Measurements from ENCODE around the gene PDZD2.

Gene PDZD2

DNA sequence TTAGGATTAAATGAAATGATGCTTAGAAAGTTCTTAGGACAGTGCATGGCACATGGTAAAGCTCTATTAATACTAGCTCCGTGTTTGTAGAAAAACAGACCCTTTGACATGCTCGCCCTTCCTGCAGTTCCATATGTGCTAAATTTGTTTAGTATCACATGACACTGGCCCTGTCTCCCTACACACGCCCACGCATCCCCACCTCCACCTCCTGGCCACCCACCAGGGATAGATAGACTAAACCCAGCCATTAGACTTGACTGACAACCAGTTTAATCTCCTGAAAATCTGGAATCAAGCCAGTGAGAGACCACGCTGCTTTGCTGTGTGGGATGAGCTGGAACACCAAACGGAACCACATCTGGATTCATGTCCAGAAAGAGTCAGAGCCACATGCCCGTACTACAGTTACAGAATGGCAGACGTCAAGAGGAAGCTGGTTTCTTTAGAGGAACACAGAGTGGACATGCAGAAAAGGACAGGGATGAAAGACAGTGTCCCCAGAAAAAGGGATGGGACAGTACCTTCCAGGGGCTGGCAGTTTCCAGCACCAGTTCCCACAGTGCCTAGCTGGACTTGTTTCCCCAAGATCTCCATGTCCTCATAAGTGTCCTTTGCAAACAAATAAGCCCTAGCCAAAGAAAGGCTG, 186.1 kb downstream of the PDZD2 start:
- DNase-seq (ENCODE audit: low read depth in 2 of 2) = no peak

DNA sequence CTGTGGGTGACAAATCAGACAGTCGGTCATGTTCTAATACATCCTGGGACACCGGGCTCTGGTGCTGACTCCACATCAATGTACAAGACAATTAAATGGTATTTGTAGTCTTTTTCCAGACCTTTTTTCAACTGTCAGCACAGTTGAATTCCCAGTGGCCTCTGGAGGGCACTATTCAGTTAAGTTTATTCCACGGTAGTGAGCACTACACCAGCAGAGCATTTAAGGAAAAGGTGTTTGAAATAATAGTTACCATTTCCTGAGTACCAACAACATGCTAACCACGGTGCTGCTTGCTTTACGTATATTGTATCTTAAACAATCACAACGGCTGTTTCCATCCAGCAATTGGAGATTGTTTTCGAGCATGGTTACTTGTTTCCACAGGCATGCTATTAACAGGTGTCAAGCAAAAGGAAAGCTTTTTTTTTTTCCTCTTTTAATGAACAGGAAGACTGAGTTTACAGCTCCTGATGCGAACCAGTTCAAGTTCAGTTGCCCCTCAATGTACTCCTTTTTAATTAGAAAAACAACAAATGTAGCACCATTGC, 186.7 kb downstream of the PDZD2 start:
- DNase-seq (ENCODE audit: low read depth in 2 of 2) = no peak

DNA sequence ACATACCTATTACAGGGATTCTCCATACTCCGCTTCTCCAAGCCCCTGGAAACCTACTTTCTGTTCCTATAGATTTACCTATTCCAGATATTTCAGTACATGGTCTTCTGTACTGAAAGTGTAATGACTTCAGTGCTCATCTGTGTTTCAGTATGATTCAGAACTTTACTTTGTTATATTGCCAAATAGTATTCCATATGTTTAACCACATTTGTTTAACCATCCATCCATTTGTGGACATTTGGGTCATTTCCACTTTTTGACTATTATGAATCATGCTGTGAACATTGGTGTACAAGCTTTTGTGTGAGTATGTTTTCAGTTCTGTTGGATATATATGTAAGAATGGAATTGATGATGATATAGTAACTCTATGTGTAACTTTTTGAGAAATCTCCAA, 188.9 kb downstream of the PDZD2 start:
- no peak for DNase-seq (ENCODE audit: low read depth in 2 of 2)

DNA sequence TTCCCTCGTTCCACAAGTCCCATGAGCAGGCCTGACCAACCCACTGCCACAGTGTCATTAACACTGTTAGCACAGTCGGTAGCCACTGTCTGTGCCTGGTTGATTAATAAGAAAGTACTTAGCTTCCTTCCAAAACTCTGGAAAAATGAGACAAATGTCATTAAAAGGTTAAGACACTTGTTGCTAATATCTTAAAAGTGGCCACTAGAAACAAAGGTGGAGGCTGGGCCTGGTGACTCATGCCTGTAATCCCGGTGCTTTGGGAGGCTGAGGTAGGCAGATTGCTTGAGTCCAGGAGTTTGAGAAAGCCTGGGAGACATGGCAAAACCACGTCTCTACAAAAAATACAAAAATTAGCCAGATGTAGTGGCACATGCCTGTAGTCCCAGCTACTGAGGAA, 194.0 kb downstream of the PDZD2 start:
- no peak for DNase-seq (ENCODE audit: low read depth in 2 of 2)

DNA sequence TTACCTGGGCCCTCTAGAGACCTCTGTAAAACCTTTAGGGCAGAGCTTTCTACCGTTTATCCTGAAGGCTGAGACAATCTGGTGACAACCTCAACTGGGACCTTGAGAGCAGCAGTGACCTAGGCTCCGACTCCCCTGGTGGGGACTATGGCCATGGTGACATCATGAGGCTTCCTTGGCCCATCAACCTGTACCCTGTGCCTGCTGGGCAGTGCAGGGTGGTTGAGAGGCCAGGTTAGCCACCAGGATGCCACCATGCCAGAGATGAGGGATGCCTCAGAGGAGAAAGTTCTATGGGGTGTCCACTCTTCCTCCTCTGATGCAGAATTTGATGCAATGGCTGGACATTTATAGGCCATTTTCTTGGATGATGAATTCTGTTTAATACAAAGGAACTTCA, 194.8 kb downstream of the PDZD2 start:
- DNase-seq (ENCODE audit: low read depth in 2 of 2) = no peak

DNA sequence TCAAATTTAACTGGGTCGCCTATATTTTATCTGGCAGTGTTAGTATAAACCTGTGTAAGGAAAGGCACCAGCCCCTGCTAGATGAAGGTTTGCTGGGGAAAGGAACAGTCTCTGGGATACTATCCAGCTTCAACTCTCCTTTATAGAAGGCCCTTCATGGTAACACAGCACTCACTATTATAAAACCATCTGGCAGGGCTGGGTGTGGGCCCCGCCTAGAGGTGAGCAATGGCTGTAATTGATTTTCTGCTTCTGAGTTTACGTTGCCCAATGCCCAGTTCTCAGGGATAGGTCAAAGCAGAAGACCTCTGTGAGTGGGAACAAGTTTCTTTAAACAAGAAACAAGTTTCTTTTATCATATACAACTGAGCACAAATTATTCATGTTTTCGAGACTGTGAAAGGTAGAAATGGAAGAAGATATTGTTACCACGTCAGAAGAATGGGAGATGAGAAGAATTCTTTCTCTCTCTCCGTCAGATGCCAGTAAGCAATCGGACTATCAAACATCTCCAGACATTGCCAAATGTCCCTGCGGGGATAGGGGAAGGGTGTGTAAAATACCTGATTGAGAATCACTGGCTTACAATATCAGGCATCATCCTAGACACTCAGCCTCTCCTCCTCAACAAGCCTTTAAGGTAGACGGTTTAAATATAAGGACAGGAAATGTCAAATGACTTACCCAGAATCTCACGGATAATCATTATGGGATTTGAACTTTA, 205.9 kb downstream of the PDZD2 start:
- DNase-seq (ENCODE audit: low read depth in 2 of 2) = no peak

DNA sequence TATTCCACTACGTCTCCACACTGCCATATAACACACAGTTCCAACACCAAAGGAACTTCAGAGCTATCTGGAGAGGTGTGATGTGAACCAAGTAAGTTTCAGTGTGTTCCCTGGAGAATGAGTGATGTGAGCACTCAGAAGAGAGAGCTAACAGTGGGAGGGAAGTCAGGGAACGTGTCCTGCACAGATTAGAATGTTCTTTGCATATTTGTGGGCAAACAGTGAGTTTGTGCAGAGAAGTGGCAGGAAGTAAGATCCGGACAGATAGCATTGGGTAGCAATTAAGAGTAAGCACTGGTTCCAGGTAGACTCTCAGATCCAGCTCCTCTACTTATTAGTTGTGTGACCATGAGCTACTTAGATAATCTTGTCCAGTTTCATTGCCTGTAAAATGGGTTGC, 206.4 kb downstream of the PDZD2 start:
- DNase-seq (ENCODE audit: low read depth in 2 of 2) = no peak

DNA sequence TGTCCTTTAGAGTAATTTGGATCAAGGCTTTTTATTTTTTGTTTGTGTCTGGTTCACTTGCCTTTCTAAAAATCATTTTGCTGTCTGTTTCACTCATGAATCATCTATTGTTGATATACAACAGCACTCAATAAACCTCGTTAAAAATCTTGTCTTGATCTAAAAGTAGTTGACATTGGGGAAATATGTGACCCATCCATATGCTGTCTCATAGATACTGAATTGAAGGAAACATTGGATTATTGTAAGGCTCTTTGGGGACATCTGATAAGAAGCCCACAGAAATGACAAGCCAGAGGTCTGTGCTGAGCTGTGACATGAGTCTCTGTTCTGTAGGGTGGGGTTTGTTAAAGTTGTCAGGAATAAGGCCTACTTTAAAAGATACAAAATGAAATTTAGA, 208.0 kb downstream of the PDZD2 start:
- DNase-seq (ENCODE audit: low read depth in 2 of 2) = no peak

DNA sequence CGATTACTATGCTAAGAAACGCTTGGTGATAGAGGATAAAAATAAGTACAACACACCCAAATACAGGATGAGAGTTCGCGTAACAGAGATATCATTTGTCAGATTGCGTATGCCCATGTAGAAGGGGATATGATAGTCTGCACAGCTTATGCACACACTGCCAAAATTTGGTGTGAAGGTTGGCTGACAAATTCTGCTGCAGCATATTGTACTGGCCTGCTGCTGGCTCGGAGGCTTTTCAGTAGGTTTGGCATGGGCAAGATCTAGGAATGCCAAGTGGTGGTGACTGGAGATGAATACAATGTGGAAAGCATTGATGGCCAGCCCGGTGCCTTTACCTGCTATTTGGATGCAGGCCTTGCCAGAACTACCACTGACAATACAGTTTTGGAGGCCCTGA, 208.4 kb downstream of the PDZD2 start:
- DNase-seq (ENCODE audit: low read depth in 2 of 2) = no peak

DNA sequence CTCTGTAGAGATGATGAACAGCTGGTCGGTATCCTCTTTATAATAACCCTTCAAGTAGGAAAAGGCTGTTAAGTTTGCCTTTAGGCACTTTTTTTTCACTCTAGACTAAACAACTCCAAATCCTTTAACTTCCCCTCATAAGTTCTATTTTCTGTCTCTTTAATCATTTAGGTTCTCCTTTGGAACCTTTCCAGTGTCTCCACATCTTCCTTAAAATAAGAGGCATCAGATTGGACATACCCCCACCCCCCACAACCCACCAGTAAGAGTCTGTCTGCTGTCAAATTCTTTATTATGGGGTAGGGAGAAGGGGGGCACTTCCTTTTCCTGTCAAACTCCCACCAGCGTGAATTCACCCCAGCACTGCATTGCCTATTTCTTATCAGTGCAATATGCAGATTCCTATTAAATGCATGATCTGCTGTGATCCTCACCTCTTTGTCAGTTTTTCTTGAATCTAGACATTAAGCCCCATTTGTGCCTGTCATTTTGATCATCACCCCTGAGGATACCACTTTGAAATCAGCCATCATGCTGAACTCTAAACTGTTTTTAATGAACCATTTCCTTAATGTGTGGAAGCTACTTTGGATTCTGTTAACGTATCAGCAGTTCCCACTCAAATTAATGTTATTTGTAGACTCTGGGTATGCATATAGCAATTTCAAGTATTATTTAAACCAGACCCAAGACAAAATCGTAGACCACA, 212.2 kb downstream of the PDZD2 start:
- DNase-seq (ENCODE audit: low read depth in 2 of 2) = no peak

DNA sequence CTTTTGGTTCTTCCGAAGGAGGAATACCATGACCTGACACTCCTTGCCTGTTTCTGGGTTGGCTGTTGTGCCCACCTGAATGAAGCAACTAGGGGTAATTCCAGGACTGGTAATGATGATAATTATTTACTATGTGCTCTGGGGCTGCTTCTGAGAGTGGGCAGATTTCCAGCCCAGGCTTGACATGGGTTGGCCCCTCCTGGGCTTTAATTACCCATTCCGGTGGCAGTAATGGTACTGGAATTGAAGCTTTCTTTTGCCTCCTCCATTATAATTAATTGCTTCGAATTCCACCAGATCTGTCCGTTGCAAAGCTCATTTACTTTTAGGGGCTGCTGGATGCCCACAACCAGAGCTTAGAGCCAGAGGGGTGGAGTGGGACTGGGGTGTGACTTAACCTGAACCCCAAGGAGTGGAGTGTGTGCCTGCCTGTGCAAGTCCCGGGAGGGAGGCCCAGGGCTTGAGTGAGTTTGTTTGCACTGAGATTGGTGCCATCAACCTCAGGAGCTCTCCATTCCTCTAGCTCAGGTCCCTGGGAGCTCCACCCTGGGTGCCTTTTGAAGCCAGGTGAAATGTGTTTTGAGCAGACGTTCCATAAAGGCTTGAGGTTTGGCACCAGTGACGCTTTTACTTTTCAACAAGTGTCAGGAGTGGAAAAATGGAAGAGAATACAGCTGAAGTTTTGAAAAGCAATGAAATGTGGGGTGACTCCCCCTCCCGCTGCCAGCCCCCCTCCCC, 214.6 kb downstream of the PDZD2 start:
- no peak for DNase-seq (ENCODE audit: low read depth in 2 of 2)

DNA sequence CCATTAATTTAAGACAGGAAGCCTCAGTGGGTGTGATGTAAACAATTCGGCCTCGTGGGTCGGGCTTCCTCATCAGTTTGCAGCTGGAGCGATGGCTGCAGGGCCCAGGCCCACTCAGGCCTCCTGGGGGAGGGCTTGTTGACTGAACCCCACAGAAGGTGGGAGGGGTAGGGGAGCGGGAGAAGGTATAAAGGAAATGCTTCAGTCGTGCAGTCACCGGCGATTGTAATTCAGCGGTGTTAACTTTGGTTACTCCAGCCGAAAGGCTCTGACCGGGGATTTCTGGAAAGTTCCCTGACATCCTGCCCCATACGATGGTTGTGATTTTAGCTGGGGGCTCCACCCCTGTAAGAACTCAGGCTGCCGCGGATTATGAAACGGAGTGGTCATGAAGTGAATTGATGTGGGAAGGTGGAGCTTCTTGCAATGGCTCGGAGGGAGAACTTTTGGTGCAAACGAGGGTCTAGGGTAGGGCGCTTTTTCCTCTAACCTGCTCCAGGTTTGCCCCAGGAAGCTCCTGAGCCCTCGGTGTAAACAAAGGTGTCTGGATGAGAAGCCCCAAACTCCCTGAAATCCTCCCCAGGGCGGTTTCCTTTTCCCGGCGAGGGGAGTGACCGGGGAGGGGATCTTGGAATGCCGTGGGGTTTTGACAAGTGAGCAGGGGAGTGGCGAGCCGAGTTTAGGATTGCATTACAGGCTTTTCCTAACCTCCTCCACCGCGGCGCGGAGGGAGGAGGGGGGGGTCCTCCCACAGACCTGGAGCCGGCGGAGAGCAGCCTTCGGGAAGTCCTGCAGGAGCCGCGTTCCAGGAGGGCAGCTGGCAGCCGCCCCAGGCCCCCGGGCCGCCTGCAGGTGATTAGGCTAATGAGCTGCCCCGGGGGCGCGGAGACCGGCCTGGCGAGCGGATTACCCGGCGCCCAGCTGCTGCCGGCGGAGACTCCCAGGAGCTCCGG, 215.5 kb downstream of the PDZD2 start:
- DNase-seq (ENCODE audit: low read depth in 2 of 2) = no peak

DNA sequence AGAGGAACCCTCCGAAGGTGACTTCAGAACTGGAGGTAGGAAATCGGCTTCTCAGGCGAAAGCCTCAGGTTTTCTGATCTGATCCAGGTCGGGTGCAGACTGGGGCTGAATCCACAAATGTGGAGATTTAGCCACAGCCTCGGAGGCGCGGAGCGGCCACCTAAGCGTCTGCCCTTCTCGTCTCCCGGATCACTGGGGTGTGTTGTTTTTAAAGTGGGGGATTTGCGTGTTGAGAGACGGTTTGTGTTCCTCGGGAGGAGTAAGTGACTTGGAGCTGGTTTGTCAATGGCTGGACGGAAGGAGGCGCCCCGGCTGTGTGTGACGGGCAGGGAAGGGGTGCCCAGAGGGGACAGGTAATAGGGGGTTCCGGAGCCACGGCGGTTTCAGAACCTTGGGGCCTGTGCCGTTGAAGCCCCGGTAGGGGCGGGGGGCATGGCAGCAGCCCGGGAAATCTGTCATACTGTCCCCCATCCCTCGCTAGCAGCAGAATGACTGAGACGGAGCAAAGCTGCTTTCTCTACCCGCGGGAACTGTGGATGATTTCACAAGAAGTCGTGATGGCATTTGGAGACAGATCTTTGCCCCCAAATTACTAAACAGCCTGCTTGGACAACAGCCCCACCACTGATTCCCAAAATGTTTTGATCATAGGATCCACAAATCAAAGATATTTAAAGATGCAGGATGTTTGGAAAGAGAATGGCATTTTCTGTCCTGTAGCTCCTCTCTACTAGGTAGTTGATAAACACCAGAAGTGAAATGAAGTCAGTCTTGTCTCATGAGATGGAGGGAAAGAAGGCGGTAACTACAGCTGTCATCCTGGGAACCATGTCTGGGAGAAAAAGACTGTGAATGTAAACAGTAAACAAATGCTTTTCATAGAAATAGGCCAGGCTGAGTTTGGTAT, 216.5 kb downstream of the PDZD2 start:
- no peak for DNase-seq (ENCODE audit: low read depth in 2 of 2)

DNA sequence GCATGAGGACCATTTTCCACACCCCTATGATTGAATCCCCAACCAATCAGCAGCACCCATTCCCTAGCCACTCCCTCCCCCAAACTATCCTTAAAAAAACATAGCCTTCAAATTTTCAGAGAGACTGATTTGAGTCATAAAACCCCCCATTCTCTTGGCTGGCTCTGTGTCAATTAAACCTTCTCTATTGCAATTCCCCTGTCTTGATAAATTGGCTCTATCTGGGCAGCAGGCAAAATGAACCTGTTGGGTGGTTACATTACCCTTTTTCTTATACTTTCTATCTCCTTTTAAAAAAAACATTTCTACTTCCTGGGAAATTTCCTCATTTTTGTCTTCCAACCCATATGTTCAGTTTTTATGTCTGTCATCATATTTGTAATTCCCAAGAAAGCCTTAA, 220.2 kb downstream of the PDZD2 start:
- no peak for DNase-seq (ENCODE audit: low read depth in 2 of 2)

DNA sequence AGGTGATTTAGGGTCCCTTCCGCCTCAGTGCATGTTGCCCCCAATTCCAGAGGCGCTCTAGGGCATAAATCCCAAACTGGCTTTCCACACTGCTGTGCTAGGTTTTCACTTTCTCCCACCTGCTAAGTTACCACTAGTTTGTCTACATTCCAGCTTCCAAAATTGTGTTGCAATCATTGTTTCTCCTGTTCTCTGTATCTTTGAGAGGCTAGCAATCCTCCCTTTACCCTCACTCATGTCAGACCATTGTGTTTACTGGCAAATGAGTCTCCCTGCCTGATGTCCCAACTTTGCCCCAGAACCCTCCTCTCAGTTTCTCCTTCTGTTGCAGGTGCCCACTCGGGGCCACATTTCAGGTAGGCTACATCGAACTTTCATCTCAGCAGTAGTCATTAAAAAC, 221.3 kb downstream of the PDZD2 start:
- no peak for DNase-seq (ENCODE audit: low read depth in 2 of 2)

DNA sequence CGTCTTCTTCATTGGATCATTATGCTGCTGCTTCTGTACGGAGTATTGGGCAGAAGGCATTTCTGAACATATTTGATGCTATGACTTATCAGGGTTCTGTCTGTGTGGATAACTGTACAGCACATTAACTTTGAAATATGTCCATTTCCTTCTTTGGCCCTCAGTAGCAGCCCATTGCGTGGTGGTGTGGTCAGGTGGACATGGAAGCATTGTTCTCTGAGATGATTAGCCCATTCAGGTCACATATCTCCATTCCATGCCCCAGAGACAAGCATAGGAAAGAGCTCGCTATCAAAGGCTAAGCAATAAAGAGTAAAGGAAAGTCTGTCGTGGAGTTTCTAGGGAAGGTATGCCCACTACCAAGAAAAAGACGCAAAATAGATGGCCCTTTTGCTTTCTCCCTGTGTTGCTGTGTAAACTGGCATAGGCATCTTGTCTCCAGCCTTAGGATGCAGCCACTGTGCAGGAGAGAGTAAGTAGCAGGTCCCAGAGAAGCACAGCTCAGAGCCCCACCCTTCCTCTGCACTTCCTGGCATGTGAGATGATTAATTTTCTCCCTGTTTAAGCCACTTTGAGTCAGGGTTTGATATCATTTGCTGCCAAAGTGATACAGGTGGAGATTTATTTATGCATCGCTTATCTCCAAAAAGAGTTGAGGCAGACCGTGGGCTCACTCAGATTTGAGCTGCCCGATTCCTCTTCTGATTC, 221.9 kb downstream of the PDZD2 start:
- no peak for DNase-seq (ENCODE audit: low read depth in 2 of 2)

DNA sequence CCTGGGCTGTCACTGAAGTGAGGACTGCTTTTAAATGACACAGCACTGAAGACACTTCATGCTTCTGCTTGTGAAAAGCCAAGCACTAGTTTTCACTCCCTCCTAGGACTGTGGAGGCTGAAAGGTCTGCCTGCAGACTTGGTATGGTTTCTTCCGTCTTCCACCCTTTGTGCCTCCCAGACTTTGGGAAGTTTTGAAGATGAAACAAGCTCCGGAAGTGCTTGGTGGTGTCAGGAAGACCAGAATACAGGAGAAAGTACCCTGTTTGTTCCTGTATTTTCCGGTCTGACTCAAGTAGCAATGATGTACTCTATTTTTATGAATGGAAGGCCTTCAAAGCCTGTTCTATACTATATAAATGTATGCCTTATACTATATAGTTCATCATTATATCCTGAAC, 222.7 kb downstream of the PDZD2 start:
- DNase-seq (ENCODE audit: low read depth in 2 of 2) = no peak

DNA sequence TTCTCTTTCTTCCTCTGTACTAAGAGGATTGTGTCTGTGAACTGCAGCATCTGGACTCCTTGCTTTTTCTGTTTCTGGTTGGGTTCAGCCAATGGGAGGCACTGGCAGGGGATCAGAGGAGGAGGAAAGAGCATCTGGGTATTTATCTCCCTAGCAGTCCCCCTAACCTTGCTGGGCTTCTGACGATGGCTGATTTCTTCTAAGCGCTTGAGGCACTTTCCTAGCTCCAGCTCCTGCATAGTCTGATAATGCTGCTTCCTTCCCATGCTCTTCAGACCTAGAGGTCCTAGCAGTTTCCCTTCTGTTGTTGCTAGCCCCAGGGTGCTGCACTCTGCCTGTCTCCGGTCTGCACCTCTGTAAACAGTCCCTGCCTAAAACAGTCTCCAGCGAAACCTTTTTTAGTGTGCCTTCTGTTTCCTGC, 225.1 kb downstream of the PDZD2 start:
- no peak for DNase-seq (ENCODE audit: low read depth in 2 of 2)

DNA sequence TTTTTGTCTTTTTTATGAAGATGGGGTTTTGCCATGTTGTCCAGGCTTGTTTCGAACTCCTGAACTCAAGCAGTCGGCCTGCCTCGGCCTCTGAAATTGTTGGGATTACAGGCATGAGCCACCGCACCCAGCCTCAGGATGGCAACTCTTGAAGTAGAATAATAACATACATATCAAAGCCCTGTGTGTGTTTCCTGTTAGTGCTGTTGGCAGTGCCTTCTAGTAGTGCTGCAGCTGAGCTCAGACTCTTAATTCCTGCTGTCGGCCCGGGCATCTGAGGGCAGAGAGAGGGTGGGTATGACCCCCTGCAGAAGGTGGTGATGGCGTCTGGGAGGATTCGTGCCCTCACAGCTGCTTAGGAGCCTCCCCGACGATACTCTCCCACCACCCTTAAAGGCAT, 227.2 kb downstream of the PDZD2 start:
- DNase-seq (ENCODE audit: low read depth in 2 of 2) = no peak
